Body of pancreas (tissue), 4 donors: ENCODE measurements around the gene TADA2B.

Source experiments
- CTCF ChIP-seq, 7 experiments: fragments of 450-650 bp in 4 of 7; fragments of 200-600 bp in 3 of 7; sonication (generic) in 3 of 7; IDR thresholded peaks; one replicate each; pipeline ENCODE4 v1.5.1; 2016 to 2019; ENCODE audit warnings: antibody characterized with exemption in 7 of 7
- POLR2A ChIP-seq, 3 donors: fragments of 450-650 bp; IDR thresholded peaks; one replicate each; pipeline ENCODE4 v1.6.1; 2016; ENCODE audit warnings: antibody characterized with exemption in 3 of 3, mild to moderate bottlenecking in 2 of 3

GRCh38 chr4:7078025-7078424 lies 34.9 kb downstream of the TADA2B start:
- TF ChIP-seq CTCF (IDR thresholded peaks at IDR 0.05) (no peak), POLR2A (IDR thresholded peaks at IDR 0.05) (no peak)
